ENCODE data around the gene VPS13A.

VPS13A gene

DNA sequence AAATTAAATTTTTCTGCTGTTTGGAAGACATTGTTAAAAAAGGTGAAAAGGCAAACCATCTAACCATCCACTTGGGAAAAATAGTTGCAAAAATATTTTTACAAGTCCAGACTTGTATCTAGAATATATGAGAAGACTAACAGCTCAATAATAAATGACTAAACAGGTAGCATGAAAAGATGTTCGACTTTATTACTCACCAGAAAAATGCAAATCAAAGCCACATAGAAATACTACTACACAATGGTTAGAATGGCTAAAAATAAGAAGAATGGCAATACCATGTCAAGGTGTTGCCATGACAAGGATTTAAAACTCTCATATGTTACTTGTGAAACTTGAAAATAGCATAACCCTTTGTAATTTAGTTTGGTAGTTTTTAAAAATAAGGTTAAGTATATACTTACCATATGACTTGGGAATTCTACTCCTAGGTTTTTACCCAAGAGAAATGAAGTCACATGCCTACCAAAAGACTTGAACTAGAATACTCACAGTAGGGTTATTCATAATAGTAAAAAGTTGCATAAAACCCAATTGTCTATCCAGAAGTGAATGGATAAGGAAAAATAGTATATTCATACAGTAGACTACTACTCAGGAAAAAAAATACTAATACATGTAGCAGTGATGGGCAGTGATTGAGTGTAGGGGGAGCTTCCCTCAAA is 93.8 kb downstream of the VPS13A start:
- Histone ChIP-seq H2AFZ (ENCODE audit: insufficient read depth, low read length, poor library complexity) (no peak overlapping the region), H3K4me2 (ENCODE audit: low read length) (no peak overlapping the region), H4K12ac (ENCODE audit: low read depth, low read length) (no peak overlapping the region), H3K9ac (ENCODE audit: low read length) (no peak overlapping the region), H2BK5ac (ENCODE audit: low read depth, low read length, poor library complexity) (no peak overlapping the region), H3K36me3 (ENCODE audit: control insufficient read depth in 1 of 2, insufficient read depth in 2 of 2, low read length in 2 of 2) (no peaks in the 10 kb centered on the region), H4K8ac (ENCODE audit: low read depth, low read length) (no peak overlapping the region), H4K91ac (ENCODE audit: low read depth, low read length) (no peak overlapping the region), H3K23ac (ENCODE audit: low read length) (no peak overlapping the region), H3K27ac (ENCODE audit: low read depth, low read length) (no peak overlapping the region), H2BK120ac (ENCODE audit: insufficient read depth, low read length, poor library complexity) (no peak overlapping the region), H3K4me3 (ENCODE audit: low read depth, low read length) (no peak overlapping the region), H3K27me3 (ENCODE audit: insufficient read depth, low read length) (no peaks in the 10 kb centered on the region), H2BK12ac (ENCODE audit: low read length) (no peak overlapping the region), H3K18ac (ENCODE audit: low read length) (no peak overlapping the region), H3K4me1 (ENCODE audit: control insufficient read depth in 1 of 2, insufficient read depth in 2 of 2, low read length in 2 of 2) (no peaks in the 10 kb centered on the region), H3K79me1 (ENCODE audit: low read length) (no peaks in the 10 kb centered on the region), H3K9me3 (ENCODE audit: insufficient read depth, low read depth, low read length) (no peaks in the 10 kb centered on the region), H3K4ac (ENCODE audit: low read depth, low read length) (no peak overlapping the region), H3K79me2 (ENCODE audit: control insufficient read depth, insufficient read depth, low read length, poor library complexity) (no peaks in the 10 kb centered on the region), H3K14ac (ENCODE audit: low read length) (no peak overlapping the region), H2AK5ac (ENCODE audit: low read length) (no peak overlapping the region)
- WGBS (ENCODE audit: extremely low coverage, insufficient coverage, insufficient read length) = no CpG with 5 or more reads among the region's 1 CpG
- no peak for DNase-seq

DNA sequence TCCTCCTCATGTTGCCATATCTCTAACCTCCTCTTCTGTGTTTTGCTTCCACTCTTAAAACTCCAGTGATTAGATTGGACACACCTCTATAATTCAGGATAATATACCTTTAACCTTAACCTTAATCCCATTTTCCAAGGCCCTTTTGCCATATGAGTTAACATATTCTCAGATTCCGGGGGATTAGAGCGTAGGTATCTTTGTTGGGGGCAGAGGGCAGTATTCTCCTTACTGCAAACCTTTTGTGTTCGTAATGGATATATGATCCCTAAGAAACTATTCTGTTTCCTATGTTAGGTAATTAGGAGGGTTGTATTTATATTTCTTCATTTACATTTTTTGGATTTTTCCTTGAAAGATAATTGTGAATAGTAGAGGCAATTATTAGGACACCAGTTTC is 99.5 kb downstream of the VPS13A start:
- Histone ChIP-seq H2BK12ac (ENCODE audit: low read length) (no peak overlapping the region), H4K12ac (ENCODE audit: low read depth, low read length) (no peak overlapping the region), H3K4me3 (ENCODE audit: low read depth, low read length) (no peak overlapping the region), H3K79me2 (ENCODE audit: control insufficient read depth, insufficient read depth, low read length, poor library complexity) (no peaks in the 10 kb centered on the region), H3K4me2 (ENCODE audit: low read length) (no peak overlapping the region), H3K36me3 (ENCODE audit: control insufficient read depth in 1 of 2, insufficient read depth in 2 of 2, low read length in 2 of 2) (no peaks in the 10 kb centered on the region), H4K91ac (ENCODE audit: low read depth, low read length) (no peak overlapping the region), H3K27ac (ENCODE audit: low read depth, low read length) (no peak overlapping the region), H2BK120ac (ENCODE audit: insufficient read depth, low read length, poor library complexity) (no peak overlapping the region), H3K4ac (ENCODE audit: low read depth, low read length) (no peak overlapping the region), H3K18ac (ENCODE audit: low read length) (no peak overlapping the region), H3K79me1 (ENCODE audit: low read length) (no peaks in the 10 kb centered on the region), H3K4me1 (ENCODE audit: control insufficient read depth in 1 of 2, insufficient read depth in 2 of 2, low read length in 2 of 2) (no peaks in the 10 kb centered on the region), H3K23ac (ENCODE audit: low read length) (no peak overlapping the region), H3K14ac (ENCODE audit: low read length) (no peak overlapping the region), H2AFZ (ENCODE audit: insufficient read depth, low read length, poor library complexity) (no peak overlapping the region), H2AK5ac (ENCODE audit: low read length) (no peak overlapping the region), H3K27me3 (ENCODE audit: insufficient read depth, low read length) (no peaks in the 10 kb centered on the region), H4K8ac (ENCODE audit: low read depth, low read length) (no peak overlapping the region), H3K9ac (ENCODE audit: low read length) (no peak overlapping the region), H3K9me3 (ENCODE audit: insufficient read depth, low read depth, low read length) (no peaks in the 10 kb centered on the region), H2BK5ac (ENCODE audit: low read depth, low read length, poor library complexity) (no peak overlapping the region)
- no peak for DNase-seq
- no CpG with 5 or more reads among the region's 3 CpGs for WGBS (ENCODE audit: extremely low coverage, insufficient coverage, insufficient read length)

DNA sequence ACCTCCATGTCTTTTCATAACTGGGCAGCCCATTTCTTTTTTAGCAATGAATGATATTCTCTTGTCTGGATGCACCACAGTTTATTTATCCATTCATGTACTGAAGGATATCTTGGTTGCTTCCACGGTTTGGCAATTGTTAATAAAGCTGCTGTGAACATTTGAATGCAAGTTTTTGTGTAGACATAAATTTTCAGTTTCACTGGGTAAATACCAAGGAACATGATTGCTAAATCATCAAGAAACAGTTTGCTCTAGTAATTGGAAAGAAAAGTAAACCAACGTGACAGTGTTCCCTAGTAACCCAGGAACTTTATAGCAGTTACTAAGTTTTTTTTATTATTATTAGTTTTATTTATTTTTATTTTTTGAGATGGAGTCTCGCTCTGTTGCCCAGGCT is 100.4 kb downstream of the VPS13A start:
- H3K9me3 ChIP-seq (ENCODE audit: insufficient read depth, low read depth, low read length) = no peaks in the 10 kb centered on the region
- H3K4me2 ChIP-seq (ENCODE audit: low read length) = no peak overlapping the region
- no peaks in the 10 kb centered on the region for H3K79me2 ChIP-seq (ENCODE audit: control insufficient read depth, insufficient read depth, low read length, poor library complexity)
- H3K9ac ChIP-seq (ENCODE audit: low read length) = no peak overlapping the region
- H3K4ac ChIP-seq (ENCODE audit: low read depth, low read length) = no peak overlapping the region
- no peak overlapping the region for H4K91ac ChIP-seq (ENCODE audit: low read depth, low read length)
- no peak overlapping the region for H3K27ac ChIP-seq (ENCODE audit: low read depth, low read length)
- no peak overlapping the region for H2BK120ac ChIP-seq (ENCODE audit: insufficient read depth, low read length, poor library complexity)
- H2AK5ac ChIP-seq (ENCODE audit: low read length) = no peak overlapping the region
- no peak overlapping the region for H2BK5ac ChIP-seq (ENCODE audit: low read depth, low read length, poor library complexity)
- no peak overlapping the region for H4K12ac ChIP-seq (ENCODE audit: low read depth, low read length)
- no peak overlapping the region for H2AFZ ChIP-seq (ENCODE audit: insufficient read depth, low read length, poor library complexity)
- DNase-seq = no peak
- H3K4me1 ChIP-seq (ENCODE audit: control insufficient read depth in 1 of 2, insufficient read depth in 2 of 2, low read length in 2 of 2) = no peaks in the 10 kb centered on the region
- H3K27me3 ChIP-seq (ENCODE audit: insufficient read depth, low read length) = no peaks in the 10 kb centered on the region
- no CpG with 5 or more reads among the region's 3 CpGs for WGBS (ENCODE audit: extremely low coverage, insufficient coverage, insufficient read length)
- H3K18ac ChIP-seq (ENCODE audit: low read length) = no peak overlapping the region
- H4K8ac ChIP-seq (ENCODE audit: low read depth, low read length) = no peak overlapping the region
- no peaks in the 10 kb centered on the region for H3K79me1 ChIP-seq (ENCODE audit: low read length)
- H2BK12ac ChIP-seq (ENCODE audit: low read length) = no peak overlapping the region
- H3K23ac ChIP-seq (ENCODE audit: low read length) = no peak overlapping the region
- peaks cover 2% of the 10 kb centered on the region in 2 experiments for H3K36me3 ChIP-seq (ENCODE audit: control insufficient read depth in 1 of 2, insufficient read depth in 2 of 2, low read length in 2 of 2)
- no peak overlapping the region for H3K14ac ChIP-seq (ENCODE audit: low read length)
- H3K4me3 ChIP-seq (ENCODE audit: low read depth, low read length) = no peak overlapping the region

DNA sequence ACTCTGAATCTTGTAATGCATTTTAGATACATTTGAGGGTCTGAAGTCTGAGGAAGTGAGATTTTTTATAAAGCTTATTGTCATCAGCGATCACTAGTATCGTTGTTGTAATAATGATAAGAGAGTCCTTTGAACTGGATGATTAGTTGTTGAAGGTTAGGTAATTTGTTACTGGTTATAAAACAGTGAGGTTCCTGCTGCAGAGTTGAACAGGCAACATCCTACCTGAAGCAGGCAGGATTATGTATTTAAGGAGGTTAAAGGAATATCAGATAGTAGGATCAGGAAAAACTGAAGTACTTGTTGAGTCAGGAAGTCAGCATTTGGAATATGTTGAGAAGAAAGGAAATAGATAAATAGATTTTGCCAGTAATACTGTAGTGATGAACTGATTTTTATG is 106.7 kb downstream of the VPS13A start:
- H3K79me2 ChIP-seq (ENCODE audit: control insufficient read depth, insufficient read depth, low read length, poor library complexity) = no peaks in the 10 kb centered on the region
- no peak overlapping the region for H2BK5ac ChIP-seq (ENCODE audit: low read depth, low read length, poor library complexity)
- H3K36me3 ChIP-seq (ENCODE audit: control insufficient read depth in 1 of 2, insufficient read depth in 2 of 2, low read length in 2 of 2) = peaks cover 4% of the 10 kb centered on the region in 2 experiments
- H3K27me3 ChIP-seq (ENCODE audit: insufficient read depth, low read length) = no peaks in the 10 kb centered on the region
- no peak overlapping the region for H3K23ac ChIP-seq (ENCODE audit: low read length)
- no peak overlapping the region for H3K9ac ChIP-seq (ENCODE audit: low read length)
- H3K4me1 ChIP-seq (ENCODE audit: control insufficient read depth in 1 of 2, insufficient read depth in 2 of 2, low read length in 2 of 2) = no peaks in the 10 kb centered on the region
- H3K4ac ChIP-seq (ENCODE audit: low read depth, low read length) = no peak overlapping the region
- no peak overlapping the region for H4K91ac ChIP-seq (ENCODE audit: low read depth, low read length)
- no peak overlapping the region for H3K4me2 ChIP-seq (ENCODE audit: low read length)
- no peak overlapping the region for H4K8ac ChIP-seq (ENCODE audit: low read depth, low read length)
- no CpG with 5 or more reads among the region's 2 CpGs for WGBS (ENCODE audit: extremely low coverage, insufficient coverage, insufficient read length)
- no peak overlapping the region for H3K18ac ChIP-seq (ENCODE audit: low read length)
- H2BK12ac ChIP-seq (ENCODE audit: low read length) = no peak overlapping the region
- H3K14ac ChIP-seq (ENCODE audit: low read length) = no peak overlapping the region
- no peak overlapping the region for H3K4me3 ChIP-seq (ENCODE audit: low read depth, low read length)
- no peak overlapping the region for H3K27ac ChIP-seq (ENCODE audit: low read depth, low read length)
- H2BK120ac ChIP-seq (ENCODE audit: insufficient read depth, low read length, poor library complexity) = no peak overlapping the region
- H2AFZ ChIP-seq (ENCODE audit: insufficient read depth, low read length, poor library complexity) = no peak overlapping the region
- H2AK5ac ChIP-seq (ENCODE audit: low read length) = no peak overlapping the region
- no peak for DNase-seq
- no peaks in the 10 kb centered on the region for H3K79me1 ChIP-seq (ENCODE audit: low read length)
- no peak overlapping the region for H4K12ac ChIP-seq (ENCODE audit: low read depth, low read length)
- peaks cover 1% of the 10 kb centered on the region for H3K9me3 ChIP-seq (ENCODE audit: insufficient read depth, low read depth, low read length)

All from trophoblast cell (in vitro differentiated cells and primary cell).